GM18499 (cell line): ENCODE measurements around the gene DNAH14.
"Not testable (repeated sequence)": the region's sequence is repeated elsewhere in the genome, so short reads cannot be mapped to it uniquely, and the experiment has no call there.

Experiments used
- ATAC-seq: cut with Tn5 transposase; IDR thresholded peaks from one replicate; pipeline ENCODE4 v1.9.1; 2021; ENCODE audit warnings: moderate number of reproducible peaks; ENCODE audit not compliant: insufficient read depth, unreplicated experiment

Gene DNAH14

GRCh38 chr1:225374996-225375395, 445.5 kb downstream of the DNAH14 start:
- no peak for ATAC-seq

GRCh38 chr1:225378880-225379279, 449.4 kb downstream of the DNAH14 start:
- no peak for ATAC-seq

GRCh38 chr1:225380691-225381090, 451.2 kb downstream of the DNAH14 start:
- ATAC-seq: no peak

GRCh38 chr1:225386860-225387259, 457.4 kb downstream of the DNAH14 start:
- ATAC-seq: not testable (repeated sequence)

- no peak for ATAC-seq
These were observed 458.9 kb downstream of the DNAH14 start for GRCh38 chr1:225388372-225388771.

- no peak for ATAC-seq
These were observed 460.4 kb downstream of the DNAH14 start for GRCh38 chr1:225389843-225390242.

GRCh38 chr1:225396357-225396756, 466.9 kb downstream of the DNAH14 start:
- ATAC-seq: no peak

GRCh38 chr1:225400968-225401367, 471.5 kb downstream of the DNAH14 start:
- ATAC-seq: no peak

GRCh38 chr1:225406976-225407725, 477.7 kb downstream of the DNAH14 start:
- ATAC-seq: no peak

GRCh38 chr1:225407755-225408154, 478.3 kb downstream of the DNAH14 start:
- no peak for ATAC-seq

GRCh38 chr1:225408249-225408648, 478.8 kb downstream of the DNAH14 start:
- no peak for ATAC-seq

- ATAC-seq: no peak
These were observed 479.6 kb downstream of the DNAH14 start for GRCh38 chr1:225409051-225409450.

GRCh38 chr1:225410036-225410435, 480.6 kb downstream of the DNAH14 start:
- ATAC-seq: no peak

GRCh38 chr1:225412321-225412720, 482.8 kb downstream of the DNAH14 start:
- ATAC-seq: no peak

GRCh38 chr1:225412803-225413351, 483.4 kb downstream of the DNAH14 start:
- ATAC-seq: no peak

- ATAC-seq: no peak
These were observed 484.4 kb downstream of the DNAH14 start for GRCh38 chr1:225413708-225414375.

GRCh38 chr1:225415307-225415706, 485.8 kb downstream of the DNAH14 start:
- ATAC-seq: no peak

GRCh38 chr1:225415967-225416745, 486.7 kb downstream of the DNAH14 start:
- ATAC-seq: no peak

GRCh38 chr1:225418059-225418458, 488.6 kb downstream of the DNAH14 start:
- no peak for ATAC-seq

- ATAC-seq: no peak
These were observed 489.1 kb downstream of the DNAH14 start for GRCh38 chr1:225418598-225418997.
